Gastroesophageal sphincter (tissue), 4 donors: ENCODE data around the gene GATAD2B. TPM values are rescaled to one million over a fixed set of nuclear protein-coding genes. Genes with fewer than 3 reads are reported as not detected.

Source experiments
- ATAC-seq: fragments of 150-250 bp; one replicate; pipeline ENCODE4 v1.9.1; 2016; ENCODE audit warnings: mild to moderate bottlenecking, moderate library complexity
- H3K27ac ChIP-seq, 4 donors: fragments of 200-600 bp; sonication (generic) in 3 of 4; 1 replicate in 3 of 4; 2 replicates in 1 of 4; pipeline ENCODE4 v1.5.1; 2016 to 2019
- H3K27me3 ChIP-seq: fragments of 200-600 bp; sonication (generic); one replicate; pipeline ENCODE4 v1.5.1; 2019
- H3K36me3 ChIP-seq, 2 donors: fragments of 200-600 bp; sonication (generic); one replicate each; pipeline ENCODE4 v1.5.1; 2019; ENCODE audit warnings: control low read depth in 1 of 2
- H3K4me1 ChIP-seq, 3 donors: fragments of 200-600 bp; sonication (generic); 1 replicate in 2 of 3; 2 replicates in 1 of 3; pipeline ENCODE4 v1.5.1; 2016 to 2019; ENCODE audit warnings: control low read depth in 2 of 3
- H3K4me3 ChIP-seq, 2 donors: fragments of 200-600 bp; sonication (generic); one replicate each; pipeline ENCODE4 v1.5.1; 2019; ENCODE audit warnings: mild to moderate bottlenecking in 1 of 2, moderate library complexity in 1 of 2
- H3K9me3 ChIP-seq, 3 donors: fragments of 200-600 bp; sonication (generic); one replicate each; pipeline ENCODE4 v1.5.1; 2017 to 2019; ENCODE audit warnings: control low read depth in 2 of 3
- CTCF ChIP-seq, 4 experiments: fragments of 200-600 bp in 2 of 4; fragments of 450-650 bp in 2 of 4; sonication (generic) in 1 of 4; IDR thresholded peaks; one replicate each; pipeline ENCODE4 v1.5.1; 2017 to 2019; ENCODE audit warnings: antibody characterized with exemption in 4 of 4, mild to moderate bottlenecking in 2 of 4, moderate library complexity in 2 of 4
- EP300 ChIP-seq: sonication (generic); formaldehyde crosslinking; IDR thresholded peaks from one replicate; pipeline ENCODE4 v1.6.1; 2017; ENCODE audit warnings: antibody characterized with exemption, mild to moderate bottlenecking
- POLR2A ChIP-seq, 2 donors: fragments of 450-650 bp; IDR thresholded peaks; one replicate each; pipeline ENCODE4 v1.6.1; 2017; ENCODE audit warnings: antibody characterized with exemption in 2 of 2, mild to moderate bottlenecking in 2 of 2, moderate library complexity in 1 of 2
- POLR2AphosphoS5 ChIP-seq: sonication (generic); formaldehyde crosslinking; IDR thresholded peaks from one replicate; pipeline ENCODE4 v1.6.1; 2017; ENCODE audit warnings: antibody characterized with exemption
- WGBS, 2 donors: methylation state at CpG; one replicate each; pipeline ENCODE4 v1.1.5; 2018; ENCODE audit warnings: low coverage in 1 of 2; 5-methylcytosine and 5-hydroxymethylcytosine counted together
- total RNA-seq, 4 donors: library from RNA; depleted of rRNA; stranded (reverse); fragments of >200 nt; gene quantifications; one replicate each; pipeline ENCODE4 v1.1.0, GENCODE V29; 2016

The GATAD2B gene
- total RNA-seq, 4 donors from 2014 or later: 18.4 to 30.8 (median 23.8) TPM

GRCh38 chr1:153798468-153798780, 124.3 kb downstream of the GATAD2B start:
- no peaks in the 10 kb centered on the region for H3K27me3 ChIP-seq
- H3K36me3 ChIP-seq: peaks cover 0 to 14% of the 10 kb centered on the region in 2 donors
- no CpG with 5 or more reads among the region's 3 CpGs for WGBS, 2 donors
- H3K4me3 ChIP-seq: no peak overlapping the region
- no peak for ATAC-seq
- H3K27ac ChIP-seq: no peak overlapping the region
- no peaks in the 10 kb centered on the region for H3K9me3 ChIP-seq
- TF ChIP-seq POLR2AphosphoS5 (no peak), EP300 (no peak), CTCF (IDR thresholded peaks at IDR 0.05) (no peak), POLR2A (IDR thresholded peaks at IDR 0.05) (no peak)
- H3K4me1 ChIP-seq: peaks cover 0 to 7% (median 0%) of the 10 kb centered on the region in 3 donors

- peak; percentile 66 for ATAC-seq
- 45 to 46% methylated on average over 5 to 14 of the region's 26 CpGs for WGBS, 2 donors
- Histone ChIP-seq H3K4me1 (peaks cover 0 to 4% (median 0%) of the 10 kb centered on the region in 3 donors), H3K36me3 (peaks cover 0 to 11% of the 10 kb centered on the region in 2 donors), H3K27me3 (no peaks in the 10 kb centered on the region), H3K9me3 (no peaks in the 10 kb centered on the region), H3K27ac (no peak overlapping the region), H3K4me3 (no peak overlapping the region)
- no peak for TF ChIP-seq POLR2AphosphoS5
- TF ChIP-seq POLR2A (IDR thresholded peaks at IDR 0.05): no peak
- TF ChIP-seq EP300: no peak
- TF ChIP-seq CTCF (IDR thresholded peaks at IDR 0.05): peak in 3 of 4 experiments; percentile 91
These were observed 125.7 kb downstream of the GATAD2B start for GRCh38 chr1:153796786-153797659.

- no peak for ATAC-seq
- Histone ChIP-seq H3K9me3 (no peaks in the 10 kb centered on the region), H3K4me3 (no peak overlapping the region), H3K4me1 (peaks cover 0 to 9% (median 0%) of the 10 kb centered on the region in 3 donors), H3K36me3 (peaks cover 0 to 11% of the 10 kb centered on the region in 2 donors), H3K27ac (no peak overlapping the region), H3K27me3 (no peaks in the 10 kb centered on the region)
- TF ChIP-seq EP300 (no peak), POLR2A (IDR thresholded peaks at IDR 0.05) (no peak), CTCF (IDR thresholded peaks at IDR 0.05) (no peak), POLR2AphosphoS5 (no peak)
- WGBS, 2 donors: 90% methylated on average over 2 of the region's 9 CpGs; no CpG with 5 or more reads in 1 of the 2 donors
These were observed 126.6 kb downstream of the GATAD2B start for GRCh38 chr1:153795934-153796785.

GRCh38 chr1:153795330-153795837, 127.4 kb downstream of the GATAD2B start:
- Histone ChIP-seq H3K4me1 (peaks cover 0 to 17% (median 0%) of the 10 kb centered on the region in 3 donors), H3K27me3 (no peaks in the 10 kb centered on the region), H3K27ac (no peak overlapping the region), H3K9me3 (no peaks in the 10 kb centered on the region), H3K36me3 (peaks cover 0 to 11% of the 10 kb centered on the region in 2 donors), H3K4me3 (no peak overlapping the region)
- TF ChIP-seq POLR2A (IDR thresholded peaks at IDR 0.05): no peak
- TF ChIP-seq EP300: no peak
- no peak for ATAC-seq
- WGBS, 2 donors: no CpG with 5 or more reads among the region's 18 CpGs
